Calu3 (cell line): ENCODE data around the gene ZXDC. TPM values are rescaled to one million over a fixed set of nuclear protein-coding genes. Genes with fewer than 3 reads are reported as not detected.

Experiments
- BruUV-seq: library from RNA; stranded (reverse); fragments of 400-500 nt; replicated peaks from 2 replicates; lab custom pipeline; 2021; lab: Mats Ljungman, UMichigan
- CTCF ChIA-PET: fragments of 300-600 bp; sonication (Branson Sonifier 250); formaldehyde crosslinking; loops from one replicate; lab custom pipeline; 2022; ENCODE audit warnings: antibody characterized with exemption; lab: Charles Lee
- DNase-seq: peaks from one replicate; pipeline ENCODE4 v3.0.0; 2022
- H3K27ac Mint-ChIP-seq: one replicate; pipeline ENCODE4 v1.8.0; 2022; ENCODE audit warnings: mixed read lengths; ENCODE audit not compliant: unreplicated experiment
- H3K27me3 Mint-ChIP-seq: one replicate; pipeline ENCODE4 v1.8.0; 2022; ENCODE audit warnings: mixed read lengths; ENCODE audit not compliant: unreplicated experiment
- H3K36me3 Mint-ChIP-seq: one replicate; pipeline ENCODE4 v1.8.0; 2022; ENCODE audit warnings: mild to moderate bottlenecking, moderate library complexity, mixed read lengths; ENCODE audit not compliant: insufficient read depth, unreplicated experiment
- H3K4me1 Mint-ChIP-seq: one replicate; pipeline ENCODE4 v1.8.0; 2022; ENCODE audit warnings: mild to moderate bottlenecking, low read depth, mixed read lengths; ENCODE audit not compliant: unreplicated experiment
- H3K4me3 Mint-ChIP-seq: one replicate; pipeline ENCODE4 v1.8.0; 2022; ENCODE audit warnings: mild to moderate bottlenecking, low read depth, moderate library complexity, mixed read lengths; ENCODE audit not compliant: unreplicated experiment
- H3K9me3 Mint-ChIP-seq: one replicate; pipeline ENCODE4 v1.8.0; 2022; ENCODE audit warnings: low read depth, mixed read lengths; ENCODE audit not compliant: unreplicated experiment
- CTCF ChIP-seq: fragments of 200-600 bp; IDR thresholded peaks from one replicate; pipeline ENCODE4 v1.8.0; 2022; ENCODE audit warnings: antibody characterized with exemption; ENCODE audit not compliant: unreplicated experiment
- intact Hi-C: fragments of 100-400 bp; cut with micrococcal nuclease; formaldehyde crosslinking; loops from one replicate; pipeline ENCODE4 v1.10.0; 2022; ENCODE audit not compliant: unreplicated experiment
- total RNA-seq: library from RNA; stranded (reverse); gene quantifications from 2 replicates; pipeline ENCODE4 v1.2.3, GENCODE V29; 2022

ZXDC gene
- total RNA-seq, 1 experiment from 2014 or later, result 63.8 TPM

- CTCF ChIA-PET, result no interaction called here
- no peak for TF ChIP-seq CTCF
- Mint-ChIP-seq H3K36me3 (peaks cover 10% of the 10 kb centered on the region), H3K4me1 (no peaks in the 10 kb centered on the region), H3K27me3 (no peaks in the 10 kb centered on the region), H3K9me3 (no peaks in the 10 kb centered on the region), H3K4me3 (no peak overlapping the region), H3K27ac (no peak overlapping the region)
- BruUV-seq, result no TSS peak
- intact Hi-C loops, result no loop called here
- no peak for DNase-seq
These were observed 42.6 kb downstream of the ZXDC start for GRCh38 chr3:126433105-126433430.

- H3K9me3 Mint-ChIP-seq, result no peaks in the 10 kb centered on the region
- BruUV-seq, result no TSS peak
- no peaks in the 10 kb centered on the region for H3K4me1 Mint-ChIP-seq
- TF ChIP-seq CTCF, result no peak
- intact Hi-C loops, result no loop called here
- no peak overlapping the region for H3K4me3 Mint-ChIP-seq
- peaks cover 10% of the 10 kb centered on the region for H3K36me3 Mint-ChIP-seq
- DNase-seq, result no peak
- no peak overlapping the region for H3K27ac Mint-ChIP-seq
- CTCF ChIA-PET, result interaction anchor here (0.6 kb wide), 1 partner anchor 44 kb away, joined by 3 read pairs; no protein-coding TSS in a partner anchor
- no peaks in the 10 kb centered on the region for H3K27me3 Mint-ChIP-seq
These were observed 43.2 kb downstream of the ZXDC start for GRCh38 chr3:126432361-126433104.

GRCh38 chr3:126431103-126431534, 44.6 kb downstream of the ZXDC start:
- intact Hi-C loops, result no loop called here
- no peak for TF ChIP-seq CTCF
- no peak for DNase-seq
- H3K9me3 Mint-ChIP-seq, result peaks cover 2% of the 10 kb centered on the region
- H3K27ac Mint-ChIP-seq, result no peak overlapping the region
- no peaks in the 10 kb centered on the region for H3K4me1 Mint-ChIP-seq
- H3K27me3 Mint-ChIP-seq, result no peaks in the 10 kb centered on the region
- CTCF ChIA-PET, result no interaction called here
- no peak overlapping the region for H3K4me3 Mint-ChIP-seq
- BruUV-seq, result no TSS peak
- H3K36me3 Mint-ChIP-seq, result peaks cover 6% of the 10 kb centered on the region

GRCh38 chr3:126424751-126425150, 50.9 kb downstream of the ZXDC start:
- H3K4me1 Mint-ChIP-seq, result peaks cover 10% of the 10 kb centered on the region
- BruUV-seq, result no TSS peak
- TF ChIP-seq CTCF, result no peak
- CTCF ChIA-PET, result no interaction called here
- H3K27ac Mint-ChIP-seq, result no peak overlapping the region
- no peak for DNase-seq
- H3K36me3 Mint-ChIP-seq, result no peaks in the 10 kb centered on the region
- intact Hi-C loops, result no loop called here
- H3K9me3 Mint-ChIP-seq, result peaks cover 4% of the 10 kb centered on the region
- H3K27me3 Mint-ChIP-seq, result no peaks in the 10 kb centered on the region
- no peak overlapping the region for H3K4me3 Mint-ChIP-seq
